ENCODE measurements around the gene CCDC63. TPM values are rescaled to one million over a fixed set of nuclear protein-coding genes. Genes with fewer than 3 reads are reported as not detected.

The CCDC63 gene
- total RNA-seq, 2 donors from 2014 or later = not detected

- DNase-seq (ENCODE audit: low spot score) (no peak), ATAC-seq (ENCODE audit: insufficient number of reproducible peaks, low FRiP score, low read depth) (no peak)
- H3K4me1 ChIP-seq (ENCODE audit: control insufficient read depth in 1 of 2, low read depth in 2 of 2) = no peaks in the 10 kb centered on the region
- H3K27ac ChIP-seq = no peak overlapping the region
- no peaks in the 10 kb centered on the region for H3K36me3 ChIP-seq
- H3K9me3 ChIP-seq = no peaks in the 10 kb centered on the region
- no peak overlapping the region for H3K4me3 ChIP-seq
- H3K27me3 ChIP-seq (replicated peaks; ENCODE audit: insufficient read depth) = no peaks in the 10 kb centered on the region
- no peak for TF ChIP-seq CTCF (IDR thresholded peaks at IDR 0.05)
Observed at GRCh38 chr12:110885152-110885840, 38.5 kb downstream of the CCDC63 start.

GRCh38 chr12:110888256-110888991 lies 41.6 kb downstream of the CCDC63 start:
- no peak overlapping the region for H3K27ac ChIP-seq
- ATAC-seq (ENCODE audit: insufficient number of reproducible peaks, low FRiP score, low read depth) = no peak
- H3K27me3 ChIP-seq (replicated peaks; ENCODE audit: insufficient read depth) = no peaks in the 10 kb centered on the region
- H3K36me3 ChIP-seq = no peaks in the 10 kb centered on the region
- peak overlapping the region; percentile 69 for H3K4me3 ChIP-seq
- peak; percentile 11 for TF ChIP-seq CTCF (IDR thresholded peaks at IDR 0.05)
- no peaks in the 10 kb centered on the region for H3K9me3 ChIP-seq
- no peaks in the 10 kb centered on the region for H3K4me1 ChIP-seq (ENCODE audit: control insufficient read depth in 1 of 2, low read depth in 2 of 2)
- no peak for DNase-seq (ENCODE audit: low spot score)

- no peak for TF ChIP-seq CTCF (IDR thresholded peaks at IDR 0.05)
- Histone ChIP-seq H3K9me3 (no peaks in the 10 kb centered on the region), H3K4me1 (ENCODE audit: control insufficient read depth in 1 of 2, low read depth in 2 of 2) (peaks cover 0 to 3% of the 10 kb centered on the region in 2 donors), H3K36me3 (no peaks in the 10 kb centered on the region), H3K4me3 (no peak overlapping the region), H3K27me3 (replicated peaks; ENCODE audit: insufficient read depth) (no peaks in the 10 kb centered on the region), H3K27ac (no peak overlapping the region)
- no peak for ATAC-seq (ENCODE audit: insufficient number of reproducible peaks, low FRiP score, low read depth)
- DNase-seq (ENCODE audit: low spot score) = no peak
Observed at GRCh38 chr12:110889361-110889760, 42.6 kb downstream of the CCDC63 start.

GRCh38 chr12:110893956-110894355 lies 47.2 kb downstream of the CCDC63 start:
- ATAC-seq (ENCODE audit: insufficient number of reproducible peaks, low FRiP score, low read depth) = no peak
- Histone ChIP-seq H3K36me3 (no peaks in the 10 kb centered on the region), H3K4me1 (ENCODE audit: control insufficient read depth in 1 of 2, low read depth in 2 of 2) (peaks cover 0 to 6% of the 10 kb centered on the region in 2 donors), H3K9me3 (no peaks in the 10 kb centered on the region), H3K27ac (no peak overlapping the region), H3K27me3 (replicated peaks; ENCODE audit: insufficient read depth) (no peaks in the 10 kb centered on the region), H3K4me3 (no peak overlapping the region)
- no peak for TF ChIP-seq CTCF (IDR thresholded peaks at IDR 0.05)
- no peak for DNase-seq (ENCODE audit: low spot score)

- Histone ChIP-seq H3K4me1 (ENCODE audit: control insufficient read depth in 1 of 2, low read depth in 2 of 2) (peaks cover 0 to 6% of the 10 kb centered on the region in 2 donors), H3K9me3 (no peaks in the 10 kb centered on the region), H3K36me3 (no peaks in the 10 kb centered on the region), H3K27me3 (replicated peaks; ENCODE audit: insufficient read depth) (no peaks in the 10 kb centered on the region), H3K4me3 (no peak overlapping the region), H3K27ac (no peak overlapping the region)
- DNase-seq (ENCODE audit: low spot score) (no peak), ATAC-seq (ENCODE audit: insufficient number of reproducible peaks, low FRiP score, low read depth) (no peak)
- TF ChIP-seq CTCF (IDR thresholded peaks at IDR 0.05) = no peak
Observed at GRCh38 chr12:110896559-110896958, 49.8 kb downstream of the CCDC63 start.

All from thoracic aorta (tissue), 2 donors.